HepG2 (cell line): ENCODE data around the gene NARF. TPM values are rescaled to one million over a fixed set of nuclear protein-coding genes. Genes with fewer than 3 reads are reported as not detected.
A peak's percentile ranks its signal among the peaks of the same experiment; 100 is the strongest.

Source experiments
- AHDC1 ChIP-seq: sonication (generic); formaldehyde crosslinking; IDR thresholded peaks from 2 replicates; pipeline ENCODE4 v1.5.1; 2020; ENCODE audit warnings: mild to moderate bottlenecking, missing genetic modification reagents, borderline replicate concordance
- ATF7-NPFF ChIP-seq: sonication (generic); formaldehyde crosslinking; IDR thresholded peaks from 2 replicates; pipeline ENCODE4 v1.8.1; 2023; ENCODE audit warnings: mild to moderate bottlenecking, low read depth, missing genetic modification reagents, moderate library complexity
- FOXA3 ChIP-seq: IDR thresholded peaks from 2 replicates; pipeline ENCODE4 v1.6.1; 2016; ENCODE audit warnings: missing genetic modification reagents, missing compliant biosample characterization
- FUBP1 ChIP-seq: sonication (generic); formaldehyde crosslinking; IDR thresholded peaks from 2 replicates; pipeline ENCODE4 v1.5.1; 2020; ENCODE audit warnings: missing genetic modification reagents, mild to moderate bottlenecking, borderline replicate concordance
- NFKBIZ ChIP-seq: IDR thresholded peaks from 2 replicates; pipeline ENCODE4 v1.6.1; 2018; ENCODE audit warnings: missing genetic modification reagents, missing compliant biosample characterization
- PRDM10 ChIP-seq: sonication (generic); formaldehyde crosslinking; IDR thresholded peaks from 2 replicates; pipeline ENCODE4 v1.4.0; 2020; ENCODE audit warnings: low read depth, missing genetic modification reagents
- RBM22 ChIP-seq: fragments of 200-400 bp; formaldehyde crosslinking; optimal IDR thresholded peaks from 2 replicates; pipeline ENCODE3; 2017; ENCODE audit warnings: mild to moderate bottlenecking, low read length, moderate library complexity
- TBX2 ChIP-seq: sonication (generic); formaldehyde crosslinking; IDR thresholded peaks from 2 replicates; pipeline ENCODE4 v1.5.0; 2020; ENCODE audit warnings: missing genetic modification reagents, mild to moderate bottlenecking, borderline replicate concordance
- WIZ ChIP-seq: sonication (generic); formaldehyde crosslinking; IDR thresholded peaks from 2 replicates; pipeline ENCODE4 v1.5.1; 2020; ENCODE audit warnings: mild to moderate bottlenecking, missing genetic modification reagents
- ZBTB1 ChIP-seq: sonication (generic); formaldehyde crosslinking; IDR thresholded peaks from 2 replicates; pipeline ENCODE4 v1.4.0; 2020; ENCODE audit warnings: missing genetic modification reagents, borderline replicate concordance
- ZBTB34 ChIP-seq: sonication (generic); formaldehyde crosslinking; IDR thresholded peaks from 2 replicates; pipeline ENCODE4 v1.8.0; 2022; ENCODE audit warnings: mild to moderate bottlenecking, missing genetic modification reagents
- ZC3H4 ChIP-seq: sonication (generic); formaldehyde crosslinking; IDR thresholded peaks from 2 replicates; pipeline ENCODE4 v1.4.0; 2020; ENCODE audit warnings: missing genetic modification reagents, borderline replicate concordance
- ZFP1 ChIP-seq: IDR thresholded peaks from 2 replicates; pipeline ENCODE4 v1.6.1; 2016
- ZNF20 ChIP-seq: sonication (generic); formaldehyde crosslinking; IDR thresholded peaks from 2 replicates; pipeline ENCODE4 v1.4.0; 2020; ENCODE audit warnings: mild to moderate bottlenecking, moderate library complexity, missing genetic modification reagents
- ZNF839 ChIP-seq: sonication (generic); formaldehyde crosslinking; IDR thresholded peaks from 2 replicates; pipeline ENCODE4 v1.4.0; 2020; ENCODE audit warnings: missing genetic modification reagents, mild to moderate bottlenecking, borderline replicate concordance
- polyA plus RNA-seq, 8 experiments: library from polyadenylated mRNA; depleted of rRNA in 3 of 8; stranded (reverse) in 7 of 8; unstranded in 1 of 8; fragments of >200 nt; fragmentation: Illumina TruSeq in 4 of 8; extraction: Trizol in 4 of 8; gene quantifications; 2 replicates each; pipeline versions ENCODE4 v1.2.1 to v1.2.3, GENCODE V29; 2011 to 2016; ENCODE audit warnings: low read depth in 4 of 8, missing spikeins in 1 of 8, mixed read lengths in 1 of 8; ENCODE audit not compliant: insufficient read depth in 1 of 8
- total RNA-seq, 5 experiments: library from RNA; depleted of rRNA; stranded (reverse); fragments of >200 nt; fragmentation: Illumina TruSeq; extraction: Trizol; gene quantifications; 2 replicates each; pipeline ENCODE4 v1.2.3, GENCODE V29; 2016; ENCODE audit warnings: low read depth in 1 of 5

The NARF gene
- total and polyA plus RNA-seq, 2 of the 13 experiments (the other 11 are each of a cell fraction or from before 2014, with no cell fraction given) = 61.1 to 144 TPM

GRCh38 chr17:82457073-82457928 is 1.2 kb upstream of the NARF start (continued):
- TF ChIP-seq PRDM10 (0 out of 2 replicates have a peak, but pooled peaks have one; percentile 6), RBM22 (peak; percentile 55), ZNF839 (CRISPR knock-in tag) (no peak), WIZ (0 out of 2 replicates have a peak, but pooled peaks have one; percentile 8), ZC3H4 (CRISPR knock-in tag) (peak; percentile 96), ATF7-NPFF (CRISPR knock-in tag) (no peak), FUBP1 (CRISPR knock-in tag) (0 out of 2 replicates have a peak, but pooled peaks have one; percentile 70), ZFP1 (CRISPR knock-in tag) (peak; percentile 19; the same call in 1 of the 2 replicates), ZNF20 (CRISPR knock-in tag) (0 out of 2 replicates have a peak, but pooled peaks have one; percentile 13), FOXA3 (CRISPR knock-in tag) (peak; percentile 28; the same call in 1 of the 2 replicates), TBX2 (CRISPR knock-in tag) (0 out of 2 replicates have a peak, but pooled peaks have one; percentile 29), ZBTB1 (CRISPR knock-in tag) (0 out of 2 replicates have a peak, but pooled peaks have one; percentile 1), NFKBIZ (no peak), ZBTB34 (CRISPR knock-in tag) (peak; percentile 15; the same call in 1 of the 2 replicates), AHDC1 (no peak)
